T-helper 2 cell treated with Interferon-gamma antibody and Interleukin-4, amounts not matched to agents 5 μg/mL and 100 μg/mL, for 36 hours (primary cell): ENCODE measurements around the gene CXCL13.
"Not testable (repeated sequence)": the region's sequence is repeated elsewhere in the genome, so short reads cannot be mapped to it uniquely, and the experiment has no call there.

Experiments
- DNase-seq: peaks from one replicate; pipeline ENCODE4 v3.0.0; 2021; ENCODE audit warnings: low spot score
- H3K27ac Mint-ChIP-seq: one replicate; pipeline ENCODE4 v1.8.0; 2021; ENCODE audit warnings: mild to moderate bottlenecking, mixed read lengths
- H3K27me3 Mint-ChIP-seq: one replicate; pipeline ENCODE4 v1.8.0; 2021; ENCODE audit warnings: low read depth, mixed read lengths
- H3K36me3 Mint-ChIP-seq: one replicate; pipeline ENCODE4 v1.8.0; 2021; ENCODE audit warnings: low read depth, mixed read lengths
- H3K4me1 Mint-ChIP-seq: one replicate; pipeline ENCODE4 v1.8.0; 2021; ENCODE audit warnings: low read depth, mixed read lengths
- H3K4me3 Mint-ChIP-seq: one replicate; pipeline ENCODE4 v1.8.0; 2022; ENCODE audit warnings: mild to moderate bottlenecking, moderate library complexity, mixed read lengths
- H3K9me3 Mint-ChIP-seq: one replicate; pipeline ENCODE4 v1.8.0; 2021; ENCODE audit warnings: mixed read lengths

Gene CXCL13

DNA sequence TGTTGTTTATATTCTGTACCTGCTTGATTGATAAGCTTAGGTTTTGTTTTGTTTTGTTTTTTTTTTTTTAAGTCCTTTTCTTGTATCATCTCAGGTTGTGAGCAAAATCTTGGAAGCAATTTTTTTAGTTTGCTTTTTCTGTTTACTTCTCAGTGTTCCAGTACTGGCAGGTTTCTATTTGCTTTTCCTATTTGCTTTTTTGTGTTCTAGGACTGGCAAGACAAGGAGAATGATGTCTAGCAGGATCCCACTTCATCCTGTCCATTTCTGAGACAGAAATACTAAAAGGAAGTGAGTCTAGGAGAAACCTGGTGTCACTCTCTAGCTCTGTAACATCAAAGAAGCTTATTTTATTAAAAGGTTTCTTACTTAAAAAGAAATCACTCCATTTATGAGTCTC lies 15.6 kb downstream of the CXCL13 start:
- H3K9me3 Mint-ChIP-seq: no peaks in the 10 kb centered on the region
- H3K4me3 Mint-ChIP-seq: no peak overlapping the region
- no peak overlapping the region for H3K27ac Mint-ChIP-seq

DNA sequence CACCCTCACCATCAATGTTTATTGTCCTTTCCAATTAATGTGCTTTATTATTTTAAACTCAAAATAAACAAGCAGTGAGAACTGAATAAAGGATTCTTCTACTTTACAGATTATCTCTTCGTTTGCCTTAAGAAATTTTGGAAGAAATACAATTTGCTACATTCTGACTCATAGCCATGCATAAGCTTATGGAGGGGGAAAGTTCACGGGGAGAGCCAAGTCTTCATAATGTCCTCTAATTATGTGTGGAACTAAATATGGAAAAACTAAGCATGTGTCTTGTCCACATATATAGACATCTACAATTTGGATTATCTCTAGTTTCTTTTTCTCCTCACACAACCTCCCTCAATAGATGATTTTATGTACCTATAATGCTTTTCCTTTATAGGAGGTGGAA lies 17.5 kb downstream of the CXCL13 start:
- H3K36me3 Mint-ChIP-seq: no peaks in the 10 kb centered on the region
- no peak for DNase-seq
- no peak overlapping the region for H3K27ac Mint-ChIP-seq
- no peaks in the 10 kb centered on the region for H3K9me3 Mint-ChIP-seq
- no peak overlapping the region for H3K4me3 Mint-ChIP-seq
- H3K4me1 Mint-ChIP-seq: peaks cover 6% of the 10 kb centered on the region
- peaks cover 25% of the 10 kb centered on the region for H3K27me3 Mint-ChIP-seq

More for the DNA sequence above, 15.6 kb downstream of the CXCL13 start:
- H3K36me3 Mint-ChIP-seq: no peaks in the 10 kb centered on the region
- no peak for DNase-seq
- H3K4me1 Mint-ChIP-seq: peaks cover 6% of the 10 kb centered on the region
- H3K27me3 Mint-ChIP-seq: peaks cover 25% of the 10 kb centered on the region

DNA sequence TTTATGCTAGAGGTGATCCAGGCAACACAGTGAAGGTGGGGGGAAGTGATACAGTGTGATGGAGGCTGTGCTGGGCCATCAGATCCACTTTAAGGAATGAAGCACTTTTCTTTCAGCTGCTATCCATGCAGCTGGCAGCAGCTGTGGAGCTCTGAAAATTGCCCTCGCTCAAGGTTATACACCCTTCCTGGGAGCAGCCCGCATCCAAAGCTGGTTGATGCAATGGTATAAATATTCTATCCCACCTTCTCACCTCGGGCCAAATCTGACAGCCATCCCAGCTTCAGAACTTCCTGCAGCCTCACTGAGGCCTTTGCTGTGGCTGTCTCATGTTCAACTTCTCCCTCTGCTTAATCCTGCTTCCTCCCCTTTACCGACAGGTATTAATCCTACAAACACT lies 18.6 kb downstream of the CXCL13 start:
- Mint-ChIP-seq H3K4me3 (no peak overlapping the region), H3K36me3 (no peaks in the 10 kb centered on the region), H3K4me1 (no peaks in the 10 kb centered on the region), H3K9me3 (no peaks in the 10 kb centered on the region), H3K27ac (no peak overlapping the region), H3K27me3 (peaks cover 23% of the 10 kb centered on the region)
- no peak for DNase-seq

DNA sequence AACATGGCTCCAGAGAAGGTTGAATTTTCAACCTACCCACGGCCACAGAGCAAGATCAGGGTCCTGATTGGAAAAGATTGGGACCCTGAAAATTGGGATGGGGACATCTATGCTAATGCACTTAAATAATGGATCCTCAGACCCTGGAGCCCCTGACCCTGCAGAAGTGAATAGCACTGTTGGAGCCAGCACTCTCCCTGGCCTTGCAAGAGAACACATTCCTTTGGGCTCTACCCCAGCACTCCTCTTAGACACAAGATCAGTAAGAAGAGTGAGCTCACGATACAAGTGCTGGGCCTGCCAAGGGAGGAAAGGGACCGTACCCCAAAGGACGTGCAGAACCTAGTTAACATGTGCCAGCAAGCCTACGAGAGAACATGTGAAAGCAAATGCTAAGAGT lies 19.9 kb downstream of the CXCL13 start:
- Mint-ChIP-seq H3K4me3 (no peak overlapping the region), H3K36me3 (no peaks in the 10 kb centered on the region), H3K27me3 (peaks cover 14% of the 10 kb centered on the region), H3K27ac (no peak overlapping the region), H3K4me1 (peaks cover 11% of the 10 kb centered on the region), H3K9me3 (no peaks in the 10 kb centered on the region)
- no peak for DNase-seq

DNA sequence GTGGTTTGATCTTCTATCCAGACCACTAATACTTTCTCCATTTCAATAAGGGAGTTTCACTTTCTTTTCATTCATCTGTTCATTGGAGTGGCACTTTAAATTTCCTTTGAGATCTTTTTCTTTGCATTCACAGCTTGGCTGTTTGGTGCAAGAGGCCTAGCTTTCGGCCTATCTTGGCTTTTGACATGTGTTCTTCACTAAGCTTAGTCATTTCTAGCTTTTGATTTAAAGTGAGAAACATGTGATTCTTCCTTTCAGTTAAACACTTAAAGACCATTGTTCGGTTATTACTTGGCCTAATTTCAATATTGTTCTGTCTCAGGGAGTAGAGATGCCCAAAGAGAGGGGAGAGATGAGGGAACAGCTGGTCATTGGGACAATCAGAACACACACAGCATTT lies 24.3 kb downstream of the CXCL13 start:
- Mint-ChIP-seq H3K9me3 (no peaks in the 10 kb centered on the region), H3K27me3 (peaks cover 2% of the 10 kb centered on the region), H3K27ac (peak overlapping the region; percentile 53), H3K36me3 (no peaks in the 10 kb centered on the region), H3K4me3 (peak overlapping the region; percentile 14), H3K4me1 (peaks cover 16% of the 10 kb centered on the region)
- no peak for DNase-seq

DNA sequence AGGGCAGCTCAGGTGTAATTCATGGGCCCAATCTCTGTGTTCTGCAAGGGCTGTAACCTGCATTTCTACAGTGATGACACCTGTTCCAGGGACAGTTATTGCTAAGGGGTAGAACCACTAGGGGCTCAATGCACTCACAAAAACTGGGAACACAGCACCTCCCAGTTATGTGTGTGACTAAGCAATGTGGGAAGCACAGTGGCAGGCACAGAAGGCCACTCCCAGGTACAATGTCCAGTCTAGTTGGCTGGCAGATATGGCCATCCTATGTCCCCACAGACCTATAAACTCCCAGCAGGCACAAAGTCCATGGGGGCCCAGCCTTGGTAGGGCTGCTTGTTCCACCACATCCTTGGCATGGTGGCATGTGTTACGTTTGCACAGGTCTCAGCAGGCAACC lies 25.7 kb downstream of the CXCL13 start:
- H3K4me1 Mint-ChIP-seq: peaks cover 16% of the 10 kb centered on the region
- no peak overlapping the region for H3K4me3 Mint-ChIP-seq
- H3K36me3 Mint-ChIP-seq: no peaks in the 10 kb centered on the region
- H3K27me3 Mint-ChIP-seq: no peaks in the 10 kb centered on the region
- H3K27ac Mint-ChIP-seq: no peak overlapping the region
- DNase-seq: no peak
- H3K9me3 Mint-ChIP-seq: no peaks in the 10 kb centered on the region

DNA sequence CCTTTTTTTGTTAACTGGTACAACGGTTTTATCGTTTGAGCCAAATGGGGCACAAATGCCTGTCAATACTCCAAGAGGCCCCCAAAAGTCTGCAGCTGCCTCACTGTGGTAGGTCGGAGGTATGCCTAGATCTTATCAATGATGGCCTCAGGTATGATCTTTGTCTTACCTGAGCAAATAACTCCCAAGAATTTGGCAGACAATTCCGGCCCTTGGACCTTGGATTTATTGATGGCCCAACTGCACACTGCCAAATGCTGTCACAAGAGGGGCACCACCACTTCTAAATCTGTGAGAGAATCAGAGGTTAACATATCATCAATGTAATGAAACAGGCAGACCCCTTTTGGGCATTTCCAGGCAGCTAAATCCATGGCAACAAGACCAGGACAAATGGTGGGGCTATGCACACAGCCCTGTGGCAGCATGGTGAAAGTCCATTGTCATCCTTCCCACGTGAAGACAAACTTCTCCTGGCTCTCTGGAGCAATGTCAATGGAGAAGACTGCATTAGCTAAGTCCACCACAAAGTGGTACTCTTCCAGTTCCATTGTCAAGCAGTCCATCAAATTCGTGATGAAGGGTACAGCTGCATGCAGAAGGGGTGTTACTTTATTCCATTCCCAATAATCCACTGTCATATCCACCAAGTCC lies 28.6 kb downstream of the CXCL13 start:
- H3K36me3 Mint-ChIP-seq: peaks cover 2% of the 10 kb centered on the region
- no peak overlapping the region for H3K4me3 Mint-ChIP-seq
- H3K27ac Mint-ChIP-seq: no peak overlapping the region
- no peak for DNase-seq
- H3K4me1 Mint-ChIP-seq: peaks cover 16% of the 10 kb centered on the region
- no peaks in the 10 kb centered on the region for H3K27me3 Mint-ChIP-seq
- H3K9me3 Mint-ChIP-seq: peaks cover 11% of the 10 kb centered on the region

DNA sequence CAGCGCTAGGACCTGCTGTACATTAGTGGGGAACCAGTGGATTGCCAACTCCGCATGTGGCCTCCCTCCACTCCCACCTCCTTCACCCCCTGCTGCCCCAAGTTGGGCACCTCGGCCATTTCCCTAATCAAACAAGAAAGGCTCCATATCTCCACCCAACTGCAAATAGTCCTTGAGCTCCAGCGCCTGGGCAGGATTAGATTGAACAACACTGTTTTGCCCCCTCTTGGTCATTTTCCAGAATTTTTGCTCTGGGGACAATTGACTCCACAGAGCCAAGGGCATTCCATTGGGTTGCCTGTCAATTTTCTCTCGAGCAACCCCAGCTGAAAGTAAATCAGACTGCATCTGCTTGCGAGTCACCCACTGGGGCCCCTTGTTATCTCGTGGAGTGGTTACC lies 29.6 kb downstream of the CXCL13 start:
- no peak for DNase-seq
- Mint-ChIP-seq H3K4me1 (peaks cover 7% of the 10 kb centered on the region), H3K4me3 (no peak overlapping the region), H3K9me3 (peaks cover 11% of the 10 kb centered on the region), H3K27me3 (no peaks in the 10 kb centered on the region), H3K27ac (no peak overlapping the region), H3K36me3 (peaks cover 2% of the 10 kb centered on the region)

DNA sequence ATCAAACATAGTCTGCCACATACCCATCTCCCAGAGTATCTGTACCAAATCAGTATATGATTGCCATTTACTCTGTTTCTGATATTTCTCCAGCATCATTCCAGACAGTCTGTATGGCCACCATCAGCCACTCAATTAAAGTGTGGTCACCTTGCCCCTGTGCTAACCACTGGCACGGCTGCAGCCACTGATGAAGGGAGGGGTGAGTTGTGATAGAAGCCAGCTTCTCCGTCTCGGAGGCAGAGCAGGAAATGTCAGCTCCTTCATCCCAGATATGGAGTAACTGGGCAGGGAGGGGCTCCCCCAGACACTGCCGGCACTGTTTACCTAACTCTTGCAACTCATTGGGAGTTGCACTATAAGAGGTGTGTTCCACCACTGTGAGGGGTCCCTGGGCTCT lies 30.3 kb downstream of the CXCL13 start:
- no peak for DNase-seq
- no peak overlapping the region for H3K4me3 Mint-ChIP-seq
- H3K9me3 Mint-ChIP-seq: peaks cover 11% of the 10 kb centered on the region
- peaks cover 2% of the 10 kb centered on the region for H3K36me3 Mint-ChIP-seq
- no peaks in the 10 kb centered on the region for H3K27me3 Mint-ChIP-seq
- peaks cover 3% of the 10 kb centered on the region for H3K4me1 Mint-ChIP-seq
- no peak overlapping the region for H3K27ac Mint-ChIP-seq

DNA sequence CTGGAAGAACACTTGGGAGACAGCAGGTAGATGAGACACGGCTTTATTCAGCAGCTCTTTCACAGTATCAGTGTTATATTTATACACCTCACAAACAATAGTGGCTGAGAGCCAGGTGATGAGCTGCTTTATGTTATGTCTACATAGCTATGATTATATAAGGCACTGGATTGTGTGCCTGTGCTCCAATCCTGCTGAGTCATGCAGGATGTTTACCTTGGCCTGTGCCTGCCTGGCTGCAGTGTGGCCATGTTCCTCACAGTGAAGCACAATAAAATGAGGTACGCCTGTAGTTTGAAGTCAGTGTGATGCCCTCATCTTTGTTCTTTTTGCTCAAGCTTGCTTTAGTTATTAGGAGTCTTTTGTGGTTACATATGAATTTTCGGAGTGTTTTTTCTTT lies 31.3 kb downstream of the CXCL13 start:
- Mint-ChIP-seq H3K27ac (no peak overlapping the region), H3K27me3 (no peaks in the 10 kb centered on the region), H3K4me3 (no peak overlapping the region), H3K36me3 (peaks cover 2% of the 10 kb centered on the region), H3K4me1 (no peaks in the 10 kb centered on the region), H3K9me3 (peaks cover 11% of the 10 kb centered on the region)
- no peak for DNase-seq

DNA sequence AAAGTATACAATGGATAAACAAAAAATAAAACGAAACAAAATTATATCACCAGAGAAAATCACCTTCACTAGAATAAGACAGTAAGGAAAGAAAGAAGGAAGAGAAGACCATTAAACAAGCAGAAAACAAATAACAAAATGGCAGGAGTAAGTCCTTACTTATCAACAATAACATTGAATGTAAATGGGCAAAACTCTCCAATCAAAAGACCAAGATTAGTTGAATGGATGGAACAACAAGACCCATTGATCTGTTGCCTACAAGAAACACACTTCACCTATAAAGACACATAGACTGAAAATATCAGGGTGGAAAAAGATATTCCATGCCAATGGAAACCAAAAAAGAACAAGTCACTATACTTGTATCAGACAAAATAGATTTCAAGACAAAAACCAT lies 38.4 kb downstream of the CXCL13 start:
- H3K36me3 Mint-ChIP-seq, H3K4me1 Mint-ChIP-seq, DNase-seq, H3K27ac Mint-ChIP-seq, H3K4me3 Mint-ChIP-seq, H3K27me3 Mint-ChIP-seq: not testable (repeated sequence)
- H3K9me3 Mint-ChIP-seq: peaks cover 46% of the 10 kb centered on the region

DNA sequence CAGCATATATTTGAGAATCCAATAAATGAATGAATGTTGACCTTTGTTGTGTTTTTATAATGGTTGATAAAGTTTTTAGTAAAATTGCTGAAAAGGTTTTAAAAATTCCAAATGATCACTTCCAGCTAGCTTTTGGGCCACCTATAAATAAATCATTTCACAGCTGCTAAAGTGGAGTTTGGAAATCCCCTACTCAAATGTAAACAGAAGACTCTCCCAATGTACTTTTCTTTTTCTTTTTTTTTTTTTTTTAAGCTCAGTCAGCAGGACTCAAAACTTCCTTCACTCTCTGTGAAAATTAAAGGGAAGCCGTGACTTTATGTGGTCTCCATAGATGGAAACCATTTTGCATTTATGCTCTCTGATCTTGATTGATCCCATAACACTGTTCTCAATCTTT lies 45.2 kb downstream of the CXCL13 start:
- H3K36me3 Mint-ChIP-seq: no peaks in the 10 kb centered on the region
- H3K4me1 Mint-ChIP-seq: no peaks in the 10 kb centered on the region
- no peak overlapping the region for H3K4me3 Mint-ChIP-seq
- DNase-seq: no peak
- no peak overlapping the region for H3K27ac Mint-ChIP-seq
- H3K9me3 Mint-ChIP-seq: peaks cover 16% of the 10 kb centered on the region
- H3K27me3 Mint-ChIP-seq: peaks cover 11% of the 10 kb centered on the region

DNA sequence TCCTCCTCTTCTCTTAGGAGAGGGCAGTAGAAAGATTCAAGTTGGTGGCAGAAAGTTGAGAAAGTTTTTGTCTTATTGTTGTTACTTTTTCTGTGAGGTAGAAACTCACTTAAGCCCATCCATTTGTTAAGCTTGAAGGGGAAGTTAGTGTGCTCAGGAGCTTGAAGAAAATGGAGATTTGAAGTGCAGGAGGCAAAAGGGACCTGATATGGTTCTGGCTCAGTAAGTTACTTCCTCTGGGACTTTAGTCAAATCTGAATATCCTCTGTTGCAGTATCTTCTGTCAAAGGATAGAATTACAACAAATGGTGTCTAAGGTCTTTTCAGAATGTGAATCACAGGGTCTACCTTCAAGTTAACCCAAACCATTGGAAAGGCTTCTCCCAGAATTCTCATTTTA lies 46.2 kb downstream of the CXCL13 start:
- Mint-ChIP-seq H3K4me3 (no peak overlapping the region), H3K36me3 (no peaks in the 10 kb centered on the region), H3K27me3 (peaks cover 17% of the 10 kb centered on the region), H3K4me1 (no peaks in the 10 kb centered on the region), H3K27ac (no peak overlapping the region), H3K9me3 (peaks cover 9% of the 10 kb centered on the region)
- DNase-seq: no peak

DNA sequence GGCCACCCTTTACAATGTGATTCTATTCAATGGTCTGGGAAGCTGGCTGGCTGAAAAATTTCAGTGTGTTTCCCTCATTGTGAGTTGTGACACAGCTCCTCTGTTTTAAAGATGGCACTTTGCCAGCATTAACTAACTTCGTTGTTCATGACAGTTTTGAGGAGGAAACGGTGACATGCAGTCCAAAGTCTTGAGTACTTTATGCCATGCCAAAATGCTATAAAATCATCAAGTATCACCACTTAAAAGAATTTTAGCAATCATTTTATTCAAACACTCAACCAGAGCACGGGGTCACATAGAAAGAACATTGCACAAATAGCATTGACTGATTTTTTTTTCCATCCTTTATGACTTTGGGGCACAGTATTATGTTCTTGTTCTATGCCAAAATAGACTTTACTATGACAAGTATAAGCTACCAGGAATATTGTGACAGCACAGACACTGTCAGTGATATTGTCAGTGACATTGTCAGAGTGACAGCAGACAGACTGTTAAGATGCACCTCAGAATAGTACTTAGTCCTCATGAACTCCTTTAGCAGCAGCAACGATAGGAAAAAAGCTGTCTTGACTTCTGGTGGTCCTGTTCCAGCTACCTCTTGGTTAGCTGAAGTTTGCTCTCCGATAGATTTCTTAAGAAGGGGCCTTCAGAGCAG lies 46.7 kb downstream of the CXCL13 start:
- Mint-ChIP-seq H3K4me1 (no peaks in the 10 kb centered on the region), H3K27ac (no peak overlapping the region), H3K4me3 (no peak overlapping the region), H3K36me3 (no peaks in the 10 kb centered on the region), H3K9me3 (peaks cover 6% of the 10 kb centered on the region), H3K27me3 (peaks cover 18% of the 10 kb centered on the region)
- DNase-seq: no peak
